IMR-90 (cell line): Measurements from ENCODE around the gene TPR. TPM values are rescaled to one million over a fixed set of nuclear protein-coding genes. Genes with fewer than 3 reads are reported as not detected.
A peak's percentile ranks its signal among the peaks of the same experiment; 100 is the strongest.

Experiments used
- ATAC-seq: fragments of 200-7000 bp; cut with Tn5 transposase; 2 replicates; pipeline ENCODE4 v1.9.1; 2020; ENCODE audit warnings: low read depth, mild to moderate bottlenecking, moderate library complexity
- BruUV-seq: library from RNA; stranded (reverse); fragments of 400-500 nt; replicated peaks from 2 replicates; lab custom pipeline; 2021; lab: Mats Ljungman, UMichigan
- CTCF ChIA-PET: fragments of 300-600 bp; formaldehyde crosslinking; extraction: SDS; loops from one replicate; lab custom pipeline; 2021; ENCODE audit warnings: antibody characterized with exemption; lab: Yijun Ruan, JAX
- POLR2A ChIA-PET: fragments of 300-600 bp; sonication (Branson Sonifier 250); formaldehyde crosslinking; loops from one replicate; lab custom pipeline; 2022; ENCODE audit warnings: antibody characterized with exemption; ENCODE audit not compliant: unreplicated experiment; lab: Charles Lee
- DNase-seq: peaks from one replicate; pipeline ENCODE4 v3.0.0; 2013
- H2AFZ ChIP-seq: replicated peaks from 2 replicates; pipeline ENCODE3; 2013; ENCODE audit warnings: low read length, mild to moderate bottlenecking; ENCODE audit not compliant: poor library complexity
- H2AK5ac ChIP-seq: 2 replicates; pipeline ENCODE4 v1.6.1; 2013; ENCODE audit warnings: low read depth, low read length, inconsistent platforms
- H2AK9ac ChIP-seq: replicated peaks from 2 replicates; pipeline ENCODE3; 2013; ENCODE audit warnings: mild to moderate bottlenecking, low read depth, low read length, moderate library complexity; ENCODE audit not compliant: poor library complexity
- H2BK120ac ChIP-seq: 2 replicates; pipeline ENCODE4 v1.6.1; 2013; ENCODE audit warnings: low read depth, low read length, inconsistent platforms
- H2BK15ac ChIP-seq: 3 replicates; pipeline ENCODE4 v1.6.1; 2013; ENCODE audit warnings: low read depth, low read length, inconsistent platforms
- H2BK20ac ChIP-seq: 2 replicates; pipeline ENCODE4 v1.6.1; 2013; ENCODE audit warnings: low read depth, mild to moderate bottlenecking, inconsistent platforms, low read length, moderate library complexity
- H2BK5ac ChIP-seq: 2 replicates; pipeline ENCODE4 v1.6.1; 2013; ENCODE audit warnings: mild to moderate bottlenecking, low read depth, low read length, inconsistent platforms; ENCODE audit not compliant: poor library complexity, severe bottlenecking
- H3K14ac ChIP-seq: replicated peaks from 2 replicates; pipeline ENCODE4 v1.6.1; 2013; ENCODE audit warnings: low read depth, low read length, inconsistent platforms
- H3K18ac ChIP-seq: 2 replicates; pipeline ENCODE4 v1.6.1; 2013; ENCODE audit warnings: low read depth, low read length, control low read depth
- H3K23ac ChIP-seq: 2 replicates; pipeline ENCODE4 v1.6.1; 2013; ENCODE audit warnings: low read depth, low read length, inconsistent platforms
- H3K27ac ChIP-seq: 2 replicates; pipeline ENCODE4 v1.5.1; 2013; ENCODE audit warnings: mild to moderate bottlenecking, control low read depth, low read length; ENCODE audit not compliant: insufficient read depth
- H3K27me3 ChIP-seq: 2 replicates; pipeline ENCODE4 v1.6.1; 2013; ENCODE audit warnings: low read length; ENCODE audit not compliant: control insufficient read depth, insufficient read depth
- H3K36me3 ChIP-seq: 2 replicates; pipeline ENCODE4 v1.6.1; 2013; ENCODE audit warnings: low read length, mixed read lengths; ENCODE audit not compliant: control insufficient read depth, insufficient read depth
- H3K4ac ChIP-seq: 2 replicates; pipeline ENCODE4 v1.6.1; 2013; ENCODE audit warnings: low read depth, low read length, inconsistent platforms
- H3K4me1 ChIP-seq: 2 replicates; pipeline ENCODE4 v1.6.1; 2013; ENCODE audit warnings: low read length, mixed read lengths; ENCODE audit not compliant: control insufficient read depth, insufficient read depth
- H3K4me2 ChIP-seq: 2 replicates; pipeline ENCODE4 v1.6.1; 2013; ENCODE audit warnings: low read depth, mild to moderate bottlenecking, control low read depth, low read length, moderate library complexity
- H3K4me3 ChIP-seq: 2 replicates; pipeline ENCODE4 v1.5.1; 2013; ENCODE audit warnings: low read depth, mild to moderate bottlenecking, control low read depth, low read length, moderate library complexity; ENCODE audit not compliant: insufficient read depth
- H3K56ac ChIP-seq: 2 replicates; pipeline ENCODE4 v1.6.1; 2013; ENCODE audit warnings: low read length, inconsistent platforms; ENCODE audit not compliant: insufficient read depth; ENCODE audit errors: extremely low read depth
- H3K79me1 ChIP-seq, 2 experiments: 2 replicates each; pipeline ENCODE4 v1.6.1; 2013; ENCODE audit warnings: low read length in 2 of 2, inconsistent platforms in 1 of 2, low read depth in 1 of 2
- H3K9ac ChIP-seq: 2 replicates; pipeline ENCODE4 v1.6.1; 2013; ENCODE audit warnings: low read depth, low read length, control low read depth
- H3K9me1 ChIP-seq: 2 replicates; pipeline ENCODE4 v1.6.1; 2013; ENCODE audit warnings: low read length, inconsistent platforms; ENCODE audit not compliant: insufficient read depth
- H3K9me3 ChIP-seq: 2 replicates; pipeline ENCODE4 v1.6.1; 2013; ENCODE audit warnings: low read length; ENCODE audit not compliant: control insufficient read depth, insufficient read depth
- H4K20me1 ChIP-seq: 2 replicates; pipeline ENCODE4 v1.6.1; 2013; ENCODE audit warnings: low read length, inconsistent platforms; ENCODE audit not compliant: insufficient read depth
- H4K5ac ChIP-seq: 2 replicates; pipeline ENCODE4 v1.6.1; 2013; ENCODE audit warnings: mild to moderate bottlenecking, low read depth, low read length, control low read depth
- H4K8ac ChIP-seq, 2 experiments: 2 replicates each; pipeline ENCODE4 v1.6.1; 2013; ENCODE audit warnings: low read depth in 2 of 2, low read length in 2 of 2, control low read depth in 1 of 2, inconsistent platforms in 1 of 2
- H4K91ac ChIP-seq: 2 replicates; pipeline ENCODE4 v1.6.1; 2013; ENCODE audit warnings: low read depth, low read length, inconsistent platforms; ENCODE audit not compliant: insufficient read depth
- BHLHE40 ChIP-seq: fragments of 150-350 bp; IDR thresholded peaks from 2 replicates; pipeline ENCODE4 v1.6.1; 2016; ENCODE audit warnings: mild to moderate bottlenecking, low read depth, low read length
- CEBPB ChIP-seq: IDR thresholded peaks from 2 replicates; pipeline ENCODE4 v1.6.1; 2012; ENCODE audit warnings: low read depth, low read length, improper control_type of control experiment
- CHD1 ChIP-seq: IDR thresholded peaks from 2 replicates; pipeline ENCODE4 v1.6.1; 2012; ENCODE audit warnings: low read depth, low read length, improper control_type of control experiment
- MAFK ChIP-seq: IDR thresholded peaks from 2 replicates; pipeline ENCODE4 v1.6.1; 2012; ENCODE audit warnings: low read depth, low read length, improper control_type of control experiment
- MAZ ChIP-seq: IDR thresholded peaks from 2 replicates; pipeline ENCODE4 v1.6.1; 2012; ENCODE audit warnings: low read depth, mild to moderate bottlenecking, low read length, improper control_type of control experiment, moderate library complexity, borderline replicate concordance
- MXI1 ChIP-seq: IDR thresholded peaks from 2 replicates; pipeline ENCODE4 v1.6.1; 2012; ENCODE audit warnings: low read depth, mild to moderate bottlenecking, low read length, moderate library complexity, borderline replicate concordance
- NFE2L2 ChIP-seq: fragments of 150-350 bp; IDR thresholded peaks from 2 replicates; pipeline ENCODE4 v1.6.1; 2016; ENCODE audit warnings: low read depth, mild to moderate bottlenecking, low read length
- POLR2A ChIP-seq: IDR thresholded peaks from 2 replicates; pipeline ENCODE4 v1.6.1; 2012; ENCODE audit warnings: mild to moderate bottlenecking, low read depth, low read length
- RCOR1 ChIP-seq: IDR thresholded peaks from 2 replicates; pipeline ENCODE4 v1.6.1; 2012; ENCODE audit warnings: mild to moderate bottlenecking, low read length, improper control_type of control experiment; ENCODE audit not compliant: insufficient replicate concordance
- RFX5 ChIP-seq: IDR thresholded peaks from 2 replicates; pipeline ENCODE4 v1.8.0; 2012; ENCODE audit warnings: low read depth, mild to moderate bottlenecking, low read length, moderate library complexity
- USF2 ChIP-seq: fragments of 150-350 bp; IDR thresholded peaks from 2 replicates; pipeline ENCODE4 v1.6.1; 2017; ENCODE audit warnings: mild to moderate bottlenecking, antibody characterized with exemption, low read length, low read depth
- WGBS, 2 experiments: methylation state at CpG; one replicate each; pipeline versions ENCODE4 v1.1.5 to v1.1.7; 2013; ENCODE audit warnings: missing lambda C conversion rate in 2 of 2; ENCODE audit not compliant: insufficient read length in 1 of 2; ENCODE audit errors: extremely low coverage in 2 of 2; 5-methylcytosine and 5-hydroxymethylcytosine counted together
- dilution Hi-C: fragments of 300-500 bp; cut with HindIII; formaldehyde crosslinking; loops from one replicate; pipeline ENCODE4 v1.14.3; 2018; ENCODE audit warnings: low sequenced_read_pairs; ENCODE audit not compliant: unreplicated experiment
- in situ Hi-C: fragments of 300-500 bp; cut with MboI; formaldehyde crosslinking; loops from 3 replicates; pipeline ENCODE4 v1.14.3; 2019; ENCODE audit warnings: low sequenced_read_pairs, inconsistent platforms, mixed read lengths
- intact Hi-C: fragments of 100-400 bp; cut with micrococcal nuclease; formaldehyde crosslinking; loops from 2 replicates; pipeline ENCODE4 v1.10.0; 2022
- polyA plus RNA-seq, 3 experiments: library from polyadenylated mRNA; depleted of rRNA; stranded (reverse); fragments of >200 nt; gene quantifications; 2 replicates each; pipeline ENCODE4 v1.2.3, GENCODE V29; 2012; ENCODE audit warnings: low replicate concordance in 1 of 3
- total RNA-seq: library from RNA; depleted of rRNA; stranded (reverse); fragments of >200 nt; gene quantifications from 2 replicates; pipeline ENCODE4 v1.2.3, GENCODE V29; 2012
- TF ChIP-seq, protein P1 (sequence below): fragments of 150-350 bp; IDR thresholded peaks from 2 replicates; pipeline ENCODE4 v1.6.1; 2016; ENCODE audit warnings: low read depth, mild to moderate bottlenecking, low read length, moderate library complexity, borderline replicate concordance

Gene TPR
- total and polyA plus RNA-seq, 2 of the 4 experiments (the other 2 are of a cell fraction): 38.2 to 60.4 TPM

- no peaks in the 10 kb centered on the region; the same call in 1 of the 2 replicates for H4K20me1 ChIP-seq
- peak overlapping the region; percentile 84 for H3K23ac ChIP-seq
- WGBS, 2 experiments: 0% methylated on average over 17 of the region's 37 CpGs; no CpG with 5 or more reads in 1 of the 2 experiments
- H3K9ac ChIP-seq: peak overlapping the region; percentile 79
- peak; percentile 23 for ATAC-seq
- peak overlapping the region; percentile 70; the same call in 1 of the 2 replicates for H3K56ac ChIP-seq
- peak overlapping the region; percentile 6 for H2BK5ac ChIP-seq
- 0 out of 2 replicates have a peak overlapping the region, but pooled peaks have one; percentile 11 for H4K5ac ChIP-seq
- H3K27ac ChIP-seq: peak overlapping the region; percentile 55
- peak overlapping the region; percentile 44; the same call in 1 of the 2 replicates for H3K4ac ChIP-seq
- peak overlapping the region; percentile 38; a peak in 2 of 4 replicates for H4K8ac ChIP-seq
- H3K14ac ChIP-seq: peak overlapping the region; percentile 26
- H4K91ac ChIP-seq: peak overlapping the region; percentile 4; the same call in 1 of the 2 replicates
- peak overlapping the region; percentile 94 for H2AFZ ChIP-seq
- H2BK120ac ChIP-seq: 0 out of 2 replicates have a peak overlapping the region, but pooled peaks have one; percentile 2
- dilution Hi-C loops (no loop called here), in situ Hi-C loops (loop anchor here (25.0 kb wide), 1 partner anchor 1662 kb away; no protein-coding TSS in a partner anchor), intact Hi-C loops (loop anchor here (1.0 kb wide), 2 partner anchors 308 to 612 kb away; no protein-coding TSS in a partner anchor)
- H2AK5ac ChIP-seq: peak overlapping the region; percentile 45; the same call in 1 of the 2 replicates
- H3K9me1 ChIP-seq: no peaks in the 10 kb centered on the region; the same call in 1 of the 2 replicates
- H3K4me3 ChIP-seq: peak overlapping the region; percentile 62
- TSS peak; percentile 86 for BruUV-seq
- H3K4me2 ChIP-seq: peak overlapping the region; percentile 96
- H2AK9ac ChIP-seq: peak overlapping the region; percentile 66
- peaks cover 2% of the 10 kb centered on the region; the same call in 1 of the 2 replicates for H3K4me1 ChIP-seq
- peaks cover 3 to 20% of the 10 kb centered on the region in 2 experiments; a peak in 2 of 4 replicates for H3K79me1 ChIP-seq
- no peak overlapping the region for H3K18ac ChIP-seq
- H2BK15ac ChIP-seq: no peak overlapping the region
- ChIA-PET POLR2A (interaction anchor here (0.5 to 0.6 kb wide), 3 partner anchors 15 to 556 kb away, joined by 3 to 5 read pairs (median 3); no protein-coding TSS in a partner anchor), CTCF (interaction anchor here (0.6 to 1.6 kb wide), 16 partner anchors 11 to 612 kb away, joined by 3 to 13 read pairs (median 4); no protein-coding TSS in a partner anchor)
- DNase-seq: peak; percentile 25
- no peaks in the 10 kb centered on the region for H3K9me3 ChIP-seq
- no peak overlapping the region for H2BK20ac ChIP-seq
- no peak for TF ChIP-seq RFX5
- no peak for TF ChIP-seq BHLHE40
- no peak for TF ChIP-seq MAFK
- TF ChIP-seq MXI1: no peak
- TF ChIP-seq, protein P1, sequence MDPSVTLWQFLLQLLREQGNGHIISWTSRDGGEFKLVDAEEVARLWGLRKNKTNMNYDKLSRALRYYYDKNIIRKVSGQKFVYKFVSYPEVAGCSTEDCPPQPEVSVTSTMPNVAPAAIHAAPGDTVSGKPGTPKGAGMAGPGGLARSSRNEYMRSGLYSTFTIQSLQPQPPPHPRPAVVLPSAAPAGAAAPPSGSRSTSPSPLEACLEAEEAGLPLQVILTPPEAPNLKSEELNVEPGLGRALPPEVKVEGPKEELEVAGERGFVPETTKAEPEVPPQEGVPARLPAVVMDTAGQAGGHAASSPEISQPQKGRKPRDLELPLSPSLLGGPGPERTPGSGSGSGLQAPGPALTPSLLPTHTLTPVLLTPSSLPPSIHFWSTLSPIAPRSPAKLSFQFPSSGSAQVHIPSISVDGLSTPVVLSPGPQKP: no peak
- no peak for TF ChIP-seq NFE2L2
- no peak for TF ChIP-seq POLR2A
- no peak for TF ChIP-seq CEBPB
- TF ChIP-seq RCOR1: no peak
- no peak for TF ChIP-seq CHD1
- TF ChIP-seq USF2: no peak
- TF ChIP-seq MAZ: no peak
- H3K36me3 ChIP-seq: peaks cover 3% of the 10 kb centered on the region; the same call in 1 of the 2 replicates
- H3K27me3 ChIP-seq: no peaks in the 10 kb centered on the region
These were observed 526 bp downstream of the TPR start for GRCh38 chr1:186374303-186375151.
